Activated CD8-positive, alpha-beta memory T cell treated with anti-CD3 and anti-CD28 coated beads for 48 hours (primary cell): ENCODE data around the gene STAT4.

Experiments used
- DNase-seq, 3 experiments: peaks; one replicate each; pipeline ENCODE4 v3.0.0-alpha.2; 2020; ENCODE audit warnings: low read depth in 2 of 3, low spot score in 2 of 3

STAT4 gene

GRCh38 chr2:191100216-191100615 lies 50.6 kb downstream of the STAT4 start:
- DNase-seq, result no peak

DNA sequence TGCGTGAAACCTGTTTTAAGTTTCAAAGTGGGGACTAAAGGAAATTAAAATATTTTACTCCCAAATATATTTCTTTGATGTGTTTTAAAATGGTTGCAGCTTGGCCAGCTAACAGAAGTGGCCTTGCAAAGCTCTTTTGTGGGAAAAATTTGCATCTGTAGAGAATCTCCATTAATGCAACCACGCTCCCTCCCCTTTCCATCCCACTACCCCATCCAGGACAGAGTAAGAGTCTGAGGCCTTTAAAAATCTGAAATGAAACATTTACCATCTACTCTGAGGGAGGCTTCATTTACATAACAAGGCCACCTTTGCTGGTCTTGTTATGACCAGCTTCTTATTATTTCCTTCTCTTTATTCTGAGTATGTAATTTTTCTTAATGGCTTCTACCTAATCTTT lies 63.5 kb downstream of the STAT4 start:
- DNase-seq, result no peak

- no peak for DNase-seq
Observed at GRCh38 chr2:191086706-191087105, 64.1 kb downstream of the STAT4 start.

GRCh38 chr2:191083540-191083939 lies 67.3 kb downstream of the STAT4 start:
- no peak for DNase-seq

- DNase-seq, result no peak
Observed at GRCh38 chr2:191082321-191082720, 68.5 kb downstream of the STAT4 start.

DNA sequence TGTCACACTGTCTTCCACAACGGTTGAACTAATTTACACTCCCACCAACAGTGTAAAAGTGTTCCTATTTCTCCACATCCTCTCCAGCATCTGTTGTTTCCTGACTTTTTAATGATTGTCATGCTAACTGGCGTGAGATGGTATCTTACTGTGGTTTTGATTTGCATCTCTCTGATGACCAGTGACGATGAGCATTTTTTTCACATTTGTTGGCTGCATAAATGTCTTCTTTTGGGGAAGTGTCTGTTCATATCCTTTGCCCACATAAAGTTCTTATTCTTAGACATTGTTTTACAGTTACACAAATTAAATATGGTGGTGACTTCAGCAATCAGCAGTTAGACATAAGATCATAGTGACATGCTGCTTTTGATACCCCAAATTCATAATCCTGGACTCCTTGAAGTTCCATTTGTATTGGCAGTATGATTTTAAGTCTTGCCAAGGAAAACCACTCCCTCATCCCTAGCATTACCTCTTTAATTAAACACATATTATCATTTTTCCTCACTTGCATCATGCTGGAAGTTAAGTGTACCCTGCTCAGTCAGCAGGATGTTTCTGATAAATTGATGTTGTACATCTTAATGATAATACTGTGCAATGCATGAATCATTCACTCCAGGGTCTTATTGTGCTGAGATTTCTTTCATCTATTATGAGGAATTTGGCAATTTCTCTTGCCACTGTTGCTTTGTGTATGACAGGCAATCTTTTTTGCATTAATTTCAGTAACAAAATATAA lies 69.2 kb downstream of the STAT4 start:
- DNase-seq, result no peak

GRCh38 chr2:191078165-191078867 lies 72.5 kb downstream of the STAT4 start:
- DNase-seq, result no peak

DNA sequence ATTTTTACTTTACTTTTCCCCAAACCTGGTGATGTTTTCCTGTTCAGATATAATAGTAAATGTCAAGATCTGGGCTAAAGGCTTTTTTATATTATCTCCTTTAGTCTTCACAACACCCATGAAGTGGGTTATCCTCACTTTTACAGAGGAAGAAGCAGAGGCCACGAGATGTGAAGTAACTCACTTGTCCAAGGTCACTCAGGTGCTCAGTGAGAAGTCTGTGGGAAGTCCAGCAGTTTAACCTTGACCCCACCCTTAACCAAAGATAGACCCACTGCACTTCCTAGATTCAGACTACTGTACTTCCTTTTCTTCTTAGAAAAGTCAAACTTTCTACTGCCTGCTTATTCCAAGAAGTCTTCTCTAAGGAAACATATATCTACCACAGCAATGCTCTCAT lies 80.5 kb downstream of the STAT4 start:
- no peak for DNase-seq

- no peak for DNase-seq
Observed at GRCh38 chr2:191069606-191070005, 81.2 kb downstream of the STAT4 start.

GRCh38 chr2:191066919-191067233 lies 83.9 kb downstream of the STAT4 start:
- DNase-seq, result no peak

DNA sequence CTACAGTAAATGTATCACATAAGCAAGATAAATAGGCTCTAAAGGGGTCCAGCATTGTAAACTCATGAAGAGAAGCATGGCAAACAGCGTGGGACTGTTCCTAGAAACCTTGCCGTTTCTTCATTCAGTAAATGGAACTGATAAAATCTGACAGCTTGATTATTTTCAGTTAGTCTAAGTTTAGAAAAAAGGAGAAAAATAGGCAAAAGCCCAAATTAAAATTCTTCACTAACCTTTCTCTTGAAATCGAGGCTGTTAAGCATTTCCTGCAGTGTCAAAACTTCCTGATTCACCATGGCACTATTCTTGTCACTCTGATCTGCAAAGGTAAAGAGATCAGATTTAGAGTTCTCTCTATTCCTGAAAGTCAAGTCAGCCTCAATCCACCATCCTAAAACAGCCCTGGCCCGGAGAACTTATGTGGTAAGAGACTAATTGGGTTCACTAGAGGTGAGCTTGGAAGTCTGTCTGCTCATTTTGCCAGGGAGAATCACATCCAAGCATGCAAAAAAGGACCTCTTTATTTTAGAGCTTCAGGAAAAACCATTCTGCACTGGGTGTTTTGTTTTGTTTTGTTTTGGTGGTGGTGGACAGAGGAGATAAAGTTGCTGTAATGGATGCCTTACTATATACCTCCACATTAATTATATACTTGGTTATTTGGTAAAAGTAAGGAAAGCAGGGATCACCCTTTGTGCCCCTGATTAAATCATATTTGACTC lies 84.4 kb downstream of the STAT4 start:
- no peak for DNase-seq

DNA sequence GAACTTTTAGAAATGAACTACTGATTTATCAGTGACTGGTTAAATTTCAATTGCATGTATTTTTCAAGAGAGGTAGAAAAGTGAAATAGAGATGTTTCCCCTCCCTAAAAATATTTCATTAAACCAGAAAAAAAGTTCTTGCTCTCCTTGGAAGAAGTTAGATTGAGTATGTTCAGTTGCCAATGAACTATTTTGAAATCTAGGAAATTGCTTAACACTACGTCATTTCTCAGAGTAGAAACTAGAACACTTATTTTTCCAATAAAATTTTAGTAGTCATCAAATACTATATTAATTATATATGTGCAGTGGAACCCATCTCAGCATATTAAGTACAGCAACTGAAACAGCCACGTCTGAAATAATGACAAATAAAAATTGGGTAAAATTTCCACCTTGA lies 85.0 kb downstream of the STAT4 start:
- no peak for DNase-seq

DNA sequence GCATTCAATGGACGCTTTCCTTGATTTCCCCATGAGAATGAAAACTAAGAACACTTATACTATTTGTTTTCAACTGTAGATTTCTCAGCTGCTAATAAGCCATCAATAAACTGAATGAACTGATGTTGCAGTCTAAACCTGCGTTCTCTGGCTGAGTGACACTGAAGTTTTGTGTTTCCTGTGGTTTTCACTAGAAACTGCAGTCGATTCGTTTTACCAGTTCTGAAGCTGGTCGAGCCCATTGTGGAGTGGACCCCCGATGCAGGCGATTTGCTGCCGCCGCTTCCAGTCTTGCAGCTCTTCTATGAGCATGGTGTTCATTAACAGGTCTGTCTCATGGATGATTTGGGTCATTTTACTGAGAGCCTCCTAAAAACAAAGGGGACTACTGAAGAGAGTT lies 86.2 kb downstream of the STAT4 start:
- peak in 1 of 3 experiments; percentile 16 for DNase-seq

GRCh38 chr2:191063584-191063983 lies 87.2 kb downstream of the STAT4 start:
- DNase-seq, result no peak

GRCh38 chr2:191061381-191061980 lies 89.3 kb downstream of the STAT4 start:
- DNase-seq, result no peak

- no peak for DNase-seq
Observed at GRCh38 chr2:191059308-191059707, 91.5 kb downstream of the STAT4 start.

DNA sequence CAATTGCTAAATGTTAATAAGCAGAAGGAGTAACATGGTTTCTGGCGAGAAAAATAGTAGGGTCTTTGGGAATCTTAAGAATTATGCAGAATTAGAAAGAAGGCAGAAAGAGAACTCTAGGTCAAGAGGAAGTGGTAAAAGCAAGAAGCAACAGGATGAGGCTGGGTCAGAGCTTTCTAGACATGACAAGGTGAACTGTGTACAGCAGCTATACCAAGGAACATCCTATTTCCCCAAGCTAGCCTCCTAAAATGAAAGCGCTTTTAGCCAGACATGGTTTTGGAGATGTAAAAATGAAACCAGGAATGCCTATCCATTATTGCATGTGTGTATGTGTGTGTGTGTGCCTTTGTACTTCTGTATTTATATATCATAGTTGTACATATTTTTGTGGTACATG lies 94.6 kb downstream of the STAT4 start:
- no peak for DNase-seq

- no peak for DNase-seq
Observed at GRCh38 chr2:191053256-191053655, 97.5 kb downstream of the STAT4 start.

DNA sequence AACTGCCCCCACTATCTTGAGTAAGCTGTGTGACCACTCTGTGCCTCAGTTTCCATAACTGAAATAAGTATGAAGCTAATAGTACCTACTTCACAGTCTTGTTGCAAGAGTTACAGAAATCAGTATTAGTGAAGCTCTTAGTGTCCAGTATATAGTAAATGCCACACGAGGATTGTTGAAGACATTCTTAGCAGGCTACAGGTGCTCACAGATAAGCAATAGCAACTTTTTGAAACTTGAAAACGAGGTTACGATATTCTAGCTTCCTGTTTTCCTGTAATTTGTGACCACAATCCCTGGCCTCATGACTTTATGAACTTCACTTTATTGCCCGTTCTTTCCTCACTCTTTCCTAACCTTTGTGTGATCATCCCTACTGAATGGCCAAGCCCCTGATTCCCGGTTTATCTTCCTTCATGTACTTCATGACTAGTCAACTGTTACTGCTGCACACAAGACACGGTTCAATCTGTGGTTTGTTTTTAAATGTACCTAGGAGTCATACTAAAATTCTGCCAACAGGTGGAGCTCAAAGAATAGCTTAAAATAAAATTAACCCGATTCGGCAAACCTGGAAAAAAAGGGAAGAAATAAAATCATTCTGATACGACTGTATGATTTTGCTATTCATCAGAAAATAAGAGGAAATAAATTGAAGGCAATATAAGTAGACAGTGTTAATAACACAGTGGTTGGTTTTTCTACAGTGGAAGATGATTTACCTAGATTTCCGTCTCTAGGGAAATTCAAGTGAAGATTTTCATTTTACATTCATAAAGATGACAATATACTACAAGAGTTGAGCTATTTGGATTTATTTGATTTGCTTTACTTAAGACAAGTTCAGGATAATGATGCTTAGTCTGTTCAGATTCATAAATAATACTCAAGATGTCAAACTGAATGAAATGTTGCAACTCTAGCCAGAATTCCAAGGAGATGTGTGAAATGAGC lies 98.7 kb downstream of the STAT4 start:
- DNase-seq, result no peak

DNA sequence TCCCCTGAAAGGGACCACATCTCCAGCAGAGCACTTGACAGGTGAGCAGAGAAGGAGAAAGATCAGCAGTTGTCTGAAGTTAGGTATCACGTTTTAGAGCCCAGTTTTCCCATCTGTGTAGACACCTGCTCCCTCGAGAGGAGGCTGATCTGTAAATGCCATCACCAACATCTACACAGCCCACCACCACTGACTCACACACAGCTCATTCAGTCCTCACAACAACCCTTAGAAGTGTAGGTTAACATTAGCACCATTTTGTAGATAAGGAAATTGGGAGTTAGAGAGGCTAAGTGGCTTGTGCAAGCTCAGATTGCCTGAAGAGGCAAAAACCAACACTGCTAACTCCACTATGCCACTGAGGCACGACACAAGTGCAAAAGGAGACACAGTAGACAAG lies 99.6 kb downstream of the STAT4 start:
- DNase-seq, result no peak

- DNase-seq, result no peak
Observed at GRCh38 chr2:191050640-191050987, 100.2 kb downstream of the STAT4 start.
